Measurements from ENCODE around the gene DCLK1. TPM values are rescaled to one million over a fixed set of nuclear protein-coding genes. Genes with fewer than 3 reads are reported as not detected.

The DCLK1 gene
- total RNA-seq, 2 donors from 2014 or later, result 3.8 to 3.9 TPM

DNA sequence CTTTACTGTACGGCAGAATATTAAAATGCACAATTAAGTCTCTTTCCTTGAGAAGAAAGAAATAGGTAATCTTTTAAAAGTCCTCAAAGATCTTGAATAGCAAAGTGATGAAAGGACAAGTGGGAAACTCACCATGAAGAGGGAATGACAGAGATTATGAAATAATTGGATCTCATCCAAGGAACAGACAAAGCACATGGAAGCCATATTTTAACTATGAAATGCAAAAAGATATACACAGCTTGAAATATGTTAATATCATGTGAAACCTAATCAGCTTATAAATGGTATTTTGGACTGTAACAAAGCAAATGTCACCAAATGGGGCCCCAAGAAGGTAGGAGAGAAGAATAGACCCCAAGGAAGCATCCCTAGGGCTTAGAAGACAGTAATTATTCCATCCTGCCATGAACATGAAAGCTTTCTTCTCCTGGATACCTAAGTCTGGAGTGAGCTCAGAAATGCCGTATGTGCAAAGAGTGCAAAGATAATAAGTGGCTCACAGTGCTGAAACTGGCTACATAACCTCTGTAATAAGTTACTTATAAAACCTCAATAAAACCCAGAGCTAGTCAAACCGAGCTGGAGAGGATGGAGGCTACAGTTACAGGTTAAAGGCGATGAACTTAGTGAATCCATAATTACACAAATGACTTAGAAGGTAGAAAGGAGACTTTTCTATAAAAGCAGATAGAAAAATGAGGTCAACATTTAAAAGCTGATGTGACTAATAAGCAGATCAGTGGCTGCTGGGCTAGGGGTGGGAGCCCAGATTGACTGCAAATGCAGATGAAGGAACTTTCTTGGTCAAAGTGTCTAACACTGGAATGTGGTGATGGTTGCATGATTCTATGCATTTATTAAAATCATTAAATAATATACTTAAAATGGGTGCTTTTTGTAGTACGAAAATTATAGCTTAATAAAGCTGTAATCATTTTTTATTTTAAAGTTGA lies 34.4 kb downstream of the DCLK1 start:
- H3K27me3 ChIP-seq (replicated peaks; ENCODE audit: insufficient read depth), result no peaks in the 10 kb centered on the region
- no peaks in the 10 kb centered on the region for H3K4me1 ChIP-seq (replicated peaks)
- H3K36me3 ChIP-seq, result no peaks in the 10 kb centered on the region
- H3K9me3 ChIP-seq, result no peaks in the 10 kb centered on the region
- TF ChIP-seq POLR2A (IDR thresholded peaks at IDR 0.05) (no peak), POLR2AphosphoS5 (IDR thresholded peaks at IDR 0.05) (no peak)
- TF ChIP-seq, protein P1, sequence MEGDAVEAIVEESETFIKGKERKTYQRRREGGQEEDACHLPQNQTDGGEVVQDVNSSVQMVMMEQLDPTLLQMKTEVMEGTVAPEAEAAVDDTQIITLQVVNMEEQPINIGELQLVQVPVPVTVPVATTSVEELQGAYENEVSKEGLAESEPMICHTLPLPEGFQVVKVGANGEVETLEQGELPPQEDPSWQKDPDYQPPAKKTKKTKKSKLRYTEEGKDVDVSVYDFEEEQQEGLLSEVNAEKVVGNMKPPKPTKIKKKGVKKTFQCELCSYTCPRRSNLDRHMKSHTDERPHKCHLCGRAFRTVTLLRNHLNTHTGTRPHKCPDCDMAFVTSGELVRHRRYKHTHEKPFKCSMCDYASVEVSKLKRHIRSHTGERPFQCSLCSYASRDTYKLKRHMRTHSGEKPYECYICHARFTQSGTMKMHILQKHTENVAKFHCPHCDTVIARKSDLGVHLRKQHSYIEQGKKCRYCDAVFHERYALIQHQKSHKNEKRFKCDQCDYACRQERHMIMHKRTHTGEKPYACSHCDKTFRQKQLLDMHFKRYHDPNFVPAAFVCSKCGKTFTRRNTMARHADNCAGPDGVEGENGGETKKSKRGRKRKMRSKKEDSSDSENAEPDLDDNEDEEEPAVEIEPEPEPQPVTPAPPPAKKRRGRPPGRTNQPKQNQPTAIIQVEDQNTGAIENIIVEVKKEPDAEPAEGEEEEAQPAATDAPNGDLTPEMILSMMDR (IDR thresholded peaks at IDR 0.05), result no peak
- WGBS, result 49% methylated on average over 5 of the region's 5 CpGs
- intact Hi-C loops (cut with DNase I), result no loop called here
- no peak overlapping the region for H3K4me3 ChIP-seq
- no peak overlapping the region for H3K27ac ChIP-seq
- DNase-seq (ENCODE audit: low spot score), result no peak

DNA sequence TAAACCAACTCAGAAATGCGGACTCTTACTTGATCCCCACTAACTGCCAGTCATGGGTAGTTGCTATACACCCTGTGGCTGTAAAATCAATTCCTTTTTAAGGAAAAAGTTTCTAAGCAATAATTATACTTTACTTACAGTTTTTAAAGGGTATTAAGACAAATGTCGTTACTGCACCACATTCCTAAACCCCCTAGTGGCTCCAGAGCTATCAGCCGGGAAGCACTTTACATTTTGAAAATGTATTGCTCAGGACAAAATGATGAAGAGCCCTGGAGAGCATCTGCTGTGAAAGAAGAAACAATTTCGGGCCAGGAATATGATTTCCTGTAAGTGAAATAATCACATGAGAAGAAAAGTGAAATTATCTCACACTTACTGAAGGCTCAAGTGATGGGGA lies 36.7 kb downstream of the DCLK1 start:
- H3K36me3 ChIP-seq, result no peaks in the 10 kb centered on the region
- no peaks in the 10 kb centered on the region for H3K4me1 ChIP-seq (replicated peaks)
- no peaks in the 10 kb centered on the region for H3K9me3 ChIP-seq
- no peak for DNase-seq (ENCODE audit: low spot score)
- TF ChIP-seq, protein P1 (IDR thresholded peaks at IDR 0.05), result no peak
- TF ChIP-seq POLR2AphosphoS5 (IDR thresholded peaks at IDR 0.05), result no peak
- TF ChIP-seq POLR2A (IDR thresholded peaks at IDR 0.05), result no peak
- intact Hi-C loops (cut with DNase I), result no loop called here
- no peak overlapping the region for H3K4me3 ChIP-seq
- no peak overlapping the region for H3K27ac ChIP-seq
- WGBS, result 74% methylated on average over 4 of the region's 4 CpGs
- no peaks in the 10 kb centered on the region for H3K27me3 ChIP-seq (replicated peaks; ENCODE audit: insufficient read depth)

DNA sequence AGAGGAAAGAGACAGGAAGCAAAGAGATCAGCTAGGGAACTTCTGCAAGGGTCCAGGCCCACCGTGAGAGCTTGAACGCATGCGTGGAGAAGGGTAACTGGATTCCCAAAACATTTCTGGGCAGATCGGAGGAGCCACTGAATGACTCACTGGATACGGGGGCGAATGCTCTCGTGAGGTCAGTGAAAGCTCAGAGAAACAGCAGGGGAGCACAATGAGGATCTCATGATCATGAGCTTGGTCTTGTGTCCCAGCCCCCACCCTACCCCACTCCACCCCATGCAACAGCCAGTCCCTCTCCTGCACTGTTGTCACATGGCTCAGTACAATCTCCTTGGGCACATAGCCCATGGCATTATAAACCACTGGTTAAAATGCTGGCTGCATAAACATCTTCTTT lies 40.6 kb downstream of the DCLK1 start:
- DNase-seq (ENCODE audit: low spot score), result no peak
- H3K27me3 ChIP-seq (replicated peaks; ENCODE audit: insufficient read depth), result no peaks in the 10 kb centered on the region
- H3K9me3 ChIP-seq, result no peaks in the 10 kb centered on the region
- no peaks in the 10 kb centered on the region for H3K4me1 ChIP-seq (replicated peaks)
- intact Hi-C loops (cut with DNase I), result no loop called here
- no peaks in the 10 kb centered on the region for H3K36me3 ChIP-seq
- TF ChIP-seq POLR2AphosphoS5 (IDR thresholded peaks at IDR 0.05) (no peak), POLR2A (IDR thresholded peaks at IDR 0.05) (no peak)
- TF ChIP-seq, protein P1 (IDR thresholded peaks at IDR 0.05), result no peak
- no peak overlapping the region for H3K27ac ChIP-seq
- no peak overlapping the region for H3K4me3 ChIP-seq
- 87% methylated on average over 7 of the region's 7 CpGs for WGBS

DNA sequence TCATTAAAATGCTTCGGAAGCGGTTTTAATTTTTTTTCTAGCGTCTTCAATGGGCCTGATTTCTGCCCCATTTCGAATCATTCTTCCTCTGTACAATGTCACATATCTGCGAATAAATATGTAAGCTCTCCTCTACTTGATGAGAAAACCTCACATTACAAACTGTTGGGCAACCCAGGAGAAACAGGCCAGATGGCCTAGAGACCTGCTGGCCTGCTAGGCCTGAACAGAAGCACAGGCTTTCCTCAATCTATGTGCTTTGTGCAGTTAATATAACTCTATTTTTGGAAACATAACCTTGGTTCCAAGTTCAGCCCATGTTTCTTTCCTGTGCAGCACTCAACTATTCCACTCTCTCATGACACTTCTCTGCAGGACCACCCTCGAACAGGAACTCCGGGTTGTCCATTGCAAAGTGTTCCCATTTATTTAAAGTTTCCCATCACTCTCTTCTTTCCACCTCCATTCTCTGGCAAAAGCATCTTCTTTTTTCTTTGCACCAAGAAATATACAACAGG lies 42.0 kb downstream of the DCLK1 start:
- WGBS, result 76% methylated on average over 7 of the region's 7 CpGs
- intact Hi-C loops (cut with DNase I), result no loop called here
- TF ChIP-seq POLR2AphosphoS5 (IDR thresholded peaks at IDR 0.05), result no peak
- TF ChIP-seq, protein P1 (IDR thresholded peaks at IDR 0.05), result no peak
- no peak for TF ChIP-seq POLR2A (IDR thresholded peaks at IDR 0.05)
- H3K9me3 ChIP-seq, result no peaks in the 10 kb centered on the region
- H3K4me3 ChIP-seq, result no peak overlapping the region
- H3K36me3 ChIP-seq, result no peaks in the 10 kb centered on the region
- H3K27ac ChIP-seq, result no peak overlapping the region
- DNase-seq (ENCODE audit: low spot score), result no peak
- no peaks in the 10 kb centered on the region for H3K27me3 ChIP-seq (replicated peaks; ENCODE audit: insufficient read depth)
- no peaks in the 10 kb centered on the region for H3K4me1 ChIP-seq (replicated peaks)

Measured in prostate gland (tissue), 2 donors.